ENCODE measurements around the gene DUS1L.

DUS1L gene

GRCh38 chr17:82076018-82076784 lies 10.6 kb upstream of the DUS1L start:
- DNase-seq, result no peak

- DNase-seq, result no peak
Observed at GRCh38 chr17:82073446-82073845, 7.8 kb upstream of the DUS1L start.

GRCh38 chr17:82072827-82073226 lies 7.2 kb upstream of the DUS1L start:
- DNase-seq, result no peak

- no peak for DNase-seq
Observed at GRCh38 chr17:82070611-82071010, 5.0 kb upstream of the DUS1L start.

GRCh38 chr17:82065193-82065637 lies 389 bp downstream of the DUS1L start:
- no peak for DNase-seq

- no peak for DNase-seq
Observed at GRCh38 chr17:82064433-82065192, 991 bp downstream of the DUS1L start.

GRCh38 chr17:82063424-82064415 lies 1.9 kb downstream of the DUS1L start:
- DNase-seq, result no peak

GRCh38 chr17:82062984-82063368 lies 2.6 kb downstream of the DUS1L start:
- DNase-seq, result no peak

GRCh38 chr17:82062076-82062983 lies 3.3 kb downstream of the DUS1L start:
- DNase-seq, result no peak

GRCh38 chr17:82061047-82061925 lies 4.3 kb downstream of the DUS1L start:
- no peak for DNase-seq

- no peak for DNase-seq
Observed at GRCh38 chr17:82060614-82061013, 5.0 kb downstream of the DUS1L start.

- DNase-seq, result no peak
Observed at GRCh38 chr17:82060001-82060380, 5.6 kb downstream of the DUS1L start.

- DNase-seq, result no peak
Observed at GRCh38 chr17:82059272-82060000, 6.2 kb downstream of the DUS1L start.

GRCh38 chr17:82058855-82059249 lies 6.8 kb downstream of the DUS1L start:
- DNase-seq, result no peak

- no peak for DNase-seq
Observed at GRCh38 chr17:82058230-82058854, 7.3 kb downstream of the DUS1L start.

- DNase-seq, result no peak
Observed at GRCh38 chr17:82056729-82057621, 8.6 kb downstream of the DUS1L start.

GRCh38 chr17:82055965-82056728 lies 9.5 kb downstream of the DUS1L start:
- no peak for DNase-seq
